Measurements from ENCODE around the gene TSNAXIP1.
"Not testable (repeated sequence)": the region's sequence is repeated elsewhere in the genome, so short reads cannot be mapped to it uniquely, and the experiment has no call there.

Gene TSNAXIP1

GRCh38 chr16:67858500-67858899 is 51.8 kb downstream of the TSNAXIP1 start:
- DNase-seq (ENCODE audit: low read depth), result no peak
- TF ChIP-seq, protein P1, sequence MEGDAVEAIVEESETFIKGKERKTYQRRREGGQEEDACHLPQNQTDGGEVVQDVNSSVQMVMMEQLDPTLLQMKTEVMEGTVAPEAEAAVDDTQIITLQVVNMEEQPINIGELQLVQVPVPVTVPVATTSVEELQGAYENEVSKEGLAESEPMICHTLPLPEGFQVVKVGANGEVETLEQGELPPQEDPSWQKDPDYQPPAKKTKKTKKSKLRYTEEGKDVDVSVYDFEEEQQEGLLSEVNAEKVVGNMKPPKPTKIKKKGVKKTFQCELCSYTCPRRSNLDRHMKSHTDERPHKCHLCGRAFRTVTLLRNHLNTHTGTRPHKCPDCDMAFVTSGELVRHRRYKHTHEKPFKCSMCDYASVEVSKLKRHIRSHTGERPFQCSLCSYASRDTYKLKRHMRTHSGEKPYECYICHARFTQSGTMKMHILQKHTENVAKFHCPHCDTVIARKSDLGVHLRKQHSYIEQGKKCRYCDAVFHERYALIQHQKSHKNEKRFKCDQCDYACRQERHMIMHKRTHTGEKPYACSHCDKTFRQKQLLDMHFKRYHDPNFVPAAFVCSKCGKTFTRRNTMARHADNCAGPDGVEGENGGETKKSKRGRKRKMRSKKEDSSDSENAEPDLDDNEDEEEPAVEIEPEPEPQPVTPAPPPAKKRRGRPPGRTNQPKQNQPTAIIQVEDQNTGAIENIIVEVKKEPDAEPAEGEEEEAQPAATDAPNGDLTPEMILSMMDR (IDR thresholded peaks at IDR 0.05; ENCODE audit: insufficient read depth, low read depth, low read length, missing control alignments), result no peak
- H3K4me3 ChIP-seq (ENCODE audit: low read length), result no peak overlapping the region

DNA sequence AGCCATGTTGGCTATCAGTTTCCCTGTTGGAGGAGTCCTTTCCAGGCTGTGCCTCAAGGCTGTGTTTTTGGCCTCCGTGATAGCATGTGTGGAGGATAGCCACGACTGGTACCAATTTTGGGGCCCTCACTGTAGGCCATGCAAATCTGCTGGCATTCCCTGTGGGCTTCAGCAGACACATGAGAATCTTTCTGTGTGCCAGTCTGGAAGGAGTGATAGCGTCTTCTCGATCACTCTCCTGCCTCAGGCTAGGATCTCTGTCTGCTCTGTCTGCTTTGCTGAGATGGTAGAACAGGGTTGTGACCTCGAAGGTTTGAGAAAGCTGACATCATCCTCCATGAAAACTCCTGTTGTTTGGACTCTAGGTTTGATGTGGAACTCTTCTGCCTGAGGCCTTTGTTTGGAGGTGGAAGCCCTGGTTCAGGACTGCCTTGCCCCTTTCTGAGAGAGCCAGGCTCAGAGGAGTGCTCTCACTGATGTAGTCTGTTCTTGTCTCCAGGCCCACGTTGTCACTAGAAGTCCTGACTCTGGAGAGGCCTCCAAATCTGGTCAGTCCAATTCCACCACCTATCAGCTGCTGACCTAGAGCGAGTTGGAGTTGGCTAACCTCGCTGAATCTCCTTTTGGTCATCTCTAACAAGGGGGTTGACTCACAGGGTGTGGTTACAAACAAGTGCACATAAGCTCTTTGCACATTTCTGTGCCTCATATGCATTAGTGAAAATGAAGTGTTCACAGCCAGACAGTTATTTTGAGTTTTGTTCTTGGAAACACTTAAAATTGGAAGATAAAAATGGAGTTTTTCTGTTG is 54.1 kb downstream of the TSNAXIP1 start:
- peak; percentile 86 for DNase-seq (ENCODE audit: low read depth)
- no peak overlapping the region for H3K4me3 ChIP-seq (ENCODE audit: low read length)
- TF ChIP-seq, protein P1 (IDR thresholded peaks at IDR 0.05; ENCODE audit: insufficient read depth, low read depth, low read length, missing control alignments), result no peak

- TF ChIP-seq, protein P1 (IDR thresholded peaks at IDR 0.05; ENCODE audit: insufficient read depth, low read depth, low read length, missing control alignments), result no peak
- DNase-seq (ENCODE audit: low read depth), result no peak
- no peak overlapping the region for H3K4me3 ChIP-seq (ENCODE audit: low read length)
Observed at GRCh38 chr16:67861877-67862276, 55.2 kb downstream of the TSNAXIP1 start.

GRCh38 chr16:67862623-67863583 is 56.2 kb downstream of the TSNAXIP1 start:
- no peak overlapping the region for H3K4me3 ChIP-seq (ENCODE audit: low read length)
- TF ChIP-seq, protein P1 (IDR thresholded peaks at IDR 0.05; ENCODE audit: insufficient read depth, low read depth, low read length, missing control alignments), result no peak
- peak; percentile 55 for DNase-seq (ENCODE audit: low read depth)

GRCh38 chr16:67864044-67864443 is 57.4 kb downstream of the TSNAXIP1 start:
- not testable (repeated sequence) for H3K4me3 ChIP-seq (ENCODE audit: low read length); DNase-seq (ENCODE audit: low read depth)

DNA sequence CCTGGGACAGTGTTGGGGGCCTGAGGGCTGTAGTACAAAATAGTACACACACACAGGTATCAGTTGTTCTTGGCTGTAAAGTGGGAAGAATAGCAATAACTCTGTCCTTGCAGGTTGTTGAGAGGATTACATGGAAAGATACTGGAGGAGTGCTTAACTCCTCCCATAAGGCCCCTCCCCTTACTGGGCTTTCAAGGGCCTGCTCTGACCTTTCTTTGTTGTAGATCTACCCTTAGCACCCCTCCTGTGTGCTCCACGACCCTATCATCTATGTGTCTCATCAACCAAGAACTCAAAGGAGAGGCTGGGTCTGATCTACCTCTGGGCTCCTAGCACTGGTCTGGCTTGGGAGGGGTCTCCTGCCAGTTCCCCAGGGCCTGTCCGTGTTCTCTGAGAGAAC is 57.9 kb downstream of the TSNAXIP1 start:
- TF ChIP-seq, protein P1 (IDR thresholded peaks at IDR 0.05; ENCODE audit: insufficient read depth, low read depth, low read length, missing control alignments), result no peak
- DNase-seq (ENCODE audit: low read depth), result no peak
- no peak overlapping the region for H3K4me3 ChIP-seq (ENCODE audit: low read length)

DNA sequence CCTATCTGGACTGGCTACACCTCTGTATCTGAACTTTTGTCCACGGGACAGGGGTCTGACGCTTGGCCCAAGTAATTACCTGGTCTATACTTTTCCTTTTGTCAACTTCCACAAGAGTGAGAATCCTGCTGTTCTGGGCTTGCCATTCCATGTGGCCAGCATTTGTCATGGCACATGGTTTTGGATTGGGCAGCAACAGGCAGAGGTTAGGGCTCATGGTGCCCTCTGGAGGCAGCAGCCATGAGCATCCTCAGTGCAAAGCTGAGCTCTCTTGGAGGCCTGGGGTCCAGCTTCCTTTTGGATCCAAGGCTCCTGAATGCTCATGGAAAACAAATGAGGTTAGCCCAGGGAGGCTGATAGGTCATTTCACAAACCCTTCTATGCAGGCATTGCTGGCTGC is 58.6 kb downstream of the TSNAXIP1 start:
- H3K4me3 ChIP-seq (ENCODE audit: low read length), result no peak overlapping the region
- peak; percentile 50 for DNase-seq (ENCODE audit: low read depth)
- TF ChIP-seq, protein P1 (IDR thresholded peaks at IDR 0.05; ENCODE audit: insufficient read depth, low read depth, low read length, missing control alignments), result peak; percentile 43

Data from epithelial cell of esophagus (primary cell).